Measurements from ENCODE around the gene SREBF2. TPM values are rescaled to one million over a fixed set of nuclear protein-coding genes. Genes with fewer than 3 reads are reported as not detected.

The SREBF2 gene
- total and polyA plus RNA-seq, 3 experiments from 2014 or later: 24.5 to 87.1 (median 85.1) TPM

- peaks cover 48% of the 10 kb centered on the region for H3K27me3 ChIP-seq (ENCODE audit: insufficient read depth, low read length, poor library complexity, severe bottlenecking)
- H3K4me1 Mint-ChIP-seq: peaks cover 25 to 44% (median 28%) of the 10 kb centered on the region in 3 donors
Measured at GRCh38 chr22:41912338-41913039, 79.6 kb downstream of the SREBF2 start.

DNA sequence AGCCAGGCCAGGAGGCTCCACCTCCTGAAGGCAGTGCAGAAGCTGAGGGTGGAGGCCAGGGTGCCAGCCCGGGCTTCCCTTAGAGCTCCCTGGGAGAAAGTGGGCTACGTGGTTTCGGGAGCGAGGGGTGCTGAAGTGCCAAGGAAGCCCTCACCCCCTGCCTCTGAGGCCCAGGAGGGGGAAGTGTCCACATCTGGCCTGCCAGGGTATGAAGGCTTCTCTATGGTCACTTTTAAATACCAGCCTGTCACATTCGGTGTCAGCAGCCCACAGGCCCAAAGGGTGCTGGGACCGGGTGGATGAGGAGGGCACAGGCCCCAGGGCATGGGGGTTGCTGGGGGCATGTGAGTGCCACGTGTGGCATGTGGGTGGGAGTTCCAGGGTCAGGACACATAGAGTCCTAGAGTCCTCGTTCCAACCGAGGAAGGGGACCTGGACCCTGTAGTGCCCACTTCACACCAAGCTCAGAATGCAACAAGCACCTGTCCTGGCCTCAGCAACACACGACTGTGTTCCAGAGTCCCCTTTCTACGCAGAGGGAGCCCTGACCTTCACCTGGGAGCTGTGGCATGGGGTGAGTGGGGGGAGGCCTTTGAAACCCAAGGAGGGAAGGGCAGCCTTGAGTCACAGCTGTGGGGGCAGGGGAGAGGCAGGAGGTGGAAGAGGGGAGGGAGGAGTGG lies 80.3 kb downstream of the SREBF2 start:
- no peak overlapping the region for H3K27ac ChIP-seq (ENCODE audit: low read depth, low read length)
- no peak overlapping the region for H3K4me3 ChIP-seq (ENCODE audit: low read length)
- no peak for DNase-seq
- CTCF ChIA-PET: interaction anchor here (3.2 kb wide), 1 partner anchor 13 kb away, joined by 16 read pairs; the partner anchor contains the start of gene TNFRSF13C
- Mint-ChIP-seq H3K27ac (no peak overlapping the region), H3K4me3 (peak overlapping the region; percentile 23 to 83 (median 50)), H3K36me3 (no peaks in the 10 kb centered on the region), H3K9me3 (no peaks in the 10 kb centered on the region), H3K4me1 (peaks cover 19 to 40% (median 23%) of the 10 kb centered on the region in 3 donors), H3K27me3 (peaks cover 28 to 32% of the 10 kb centered on the region in 2 donors)
- POLR2A ChIA-PET: interaction anchor here (0.8 to 1.0 kb wide), 2 partner anchors 13 to 80 kb away, joined by 3 to 4 read pairs; partner anchors contain the start of genes SREBF2 and TNFRSF13C
- no peaks in the 10 kb centered on the region for H3K36me3 ChIP-seq (ENCODE audit: insufficient read depth, low read length)
- peaks cover 48% of the 10 kb centered on the region for H3K27me3 ChIP-seq (ENCODE audit: insufficient read depth, low read length, poor library complexity, severe bottlenecking)
- H3K4me1 ChIP-seq (ENCODE audit: insufficient read depth, low read length): peaks cover 33% of the 10 kb centered on the region
- H3K9me3 ChIP-seq (ENCODE audit: low read length): no peaks in the 10 kb centered on the region

More at GRCh38 chr22:41912338-41913039, 79.6 kb downstream of the SREBF2 start:
- peaks cover 28 to 32% of the 10 kb centered on the region in 2 donors for H3K27me3 Mint-ChIP-seq
- H3K9me3 ChIP-seq (ENCODE audit: low read length): no peaks in the 10 kb centered on the region
- H3K4me1 ChIP-seq (ENCODE audit: insufficient read depth, low read length): peaks cover 34% of the 10 kb centered on the region
- no peaks in the 10 kb centered on the region for H3K36me3 ChIP-seq (ENCODE audit: insufficient read depth, low read length)
- POLR2A ChIA-PET: interaction anchor here (0.8 to 1.0 kb wide), 2 partner anchors 14 to 80 kb away, joined by 3 to 4 read pairs; partner anchors contain the start of genes SREBF2 and TNFRSF13C
- H3K9me3 Mint-ChIP-seq: no peaks in the 10 kb centered on the region
- no peaks in the 10 kb centered on the region for H3K36me3 Mint-ChIP-seq
- no peak overlapping the region for H3K4me3 ChIP-seq (ENCODE audit: low read length)
- DNase-seq: no peak
- CTCF ChIA-PET: interaction anchor here (1.8 to 3.2 kb wide), 2 partner anchors 14 to 28 kb away, joined by 9 to 16 read pairs; partner anchors contain the start of gene TNFRSF13C
- no peak overlapping the region for H3K27ac ChIP-seq (ENCODE audit: low read depth, low read length)
- peak overlapping the region in 4 of 7 donors; percentile 44 to 83 (median 58) for H3K4me3 Mint-ChIP-seq
- no peak overlapping the region for H3K27ac Mint-ChIP-seq

DNA sequence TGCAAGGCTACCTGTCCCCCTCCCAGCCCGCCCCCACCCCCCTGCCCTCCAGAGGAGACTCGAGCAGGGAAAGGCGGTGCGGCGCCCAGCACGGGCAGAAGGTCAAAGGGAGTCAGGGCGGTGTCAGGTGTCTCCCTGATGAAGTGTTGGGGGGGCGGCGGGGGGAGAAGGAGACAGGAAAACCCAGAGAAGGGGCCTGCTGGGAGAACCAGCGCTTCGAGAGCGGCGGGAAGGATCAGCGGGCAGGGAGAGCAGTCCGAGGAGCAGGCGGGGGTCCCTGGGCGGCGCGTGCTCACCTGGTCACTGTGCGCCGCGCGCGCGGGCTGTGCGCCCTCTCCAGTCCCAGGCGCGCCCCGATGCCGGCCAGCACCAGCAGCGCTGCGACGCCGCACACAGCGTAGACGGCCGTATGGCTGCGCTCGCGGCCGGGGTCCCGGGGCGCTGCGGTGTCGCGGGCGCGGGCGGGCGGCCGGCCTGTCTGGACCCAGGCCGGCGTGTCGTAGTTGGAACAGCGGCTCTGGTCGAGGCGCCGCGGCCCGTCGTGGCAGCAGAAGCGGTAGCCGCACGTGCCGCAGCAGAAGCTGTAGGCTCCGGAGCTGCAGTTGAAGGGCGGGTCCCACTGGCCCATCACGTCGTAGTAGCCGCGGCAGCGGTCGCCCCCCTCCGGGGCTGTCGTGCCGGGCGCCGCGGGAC lies 81.1 kb downstream of the SREBF2 start:
- Histone ChIP-seq H3K9me3 (ENCODE audit: low read length) (no peaks in the 10 kb centered on the region), H3K27ac (ENCODE audit: low read depth, low read length) (no peak overlapping the region), H3K4me3 (ENCODE audit: low read length) (no peak overlapping the region), H3K4me1 (ENCODE audit: insufficient read depth, low read length) (peaks cover 31% of the 10 kb centered on the region), H3K36me3 (ENCODE audit: insufficient read depth, low read length) (no peaks in the 10 kb centered on the region), H3K27me3 (ENCODE audit: insufficient read depth, low read length, poor library complexity, severe bottlenecking) (peaks cover 47% of the 10 kb centered on the region)
- Mint-ChIP-seq H3K36me3 (no peaks in the 10 kb centered on the region), H3K27ac (no peak overlapping the region), H3K27me3 (peaks cover 26 to 32% of the 10 kb centered on the region in 2 donors), H3K4me1 (peaks cover 11 to 35% (median 18%) of the 10 kb centered on the region in 3 donors), H3K9me3 (no peaks in the 10 kb centered on the region), H3K4me3 (peak overlapping the region in 2 of 7 donors; percentile 37 to 68)
- POLR2A ChIA-PET: interaction anchor here (1.4 kb wide), 1 partner anchor 11 kb away, joined by 4 read pairs; no protein-coding TSS in a partner anchor
- no peak for DNase-seq
- CTCF ChIA-PET: interaction anchor here (3.2 kb wide), 1 partner anchor 12 kb away, joined by 16 read pairs; the partner anchor contains the start of gene TNFRSF13C

- peaks cover 23 to 32% of the 10 kb centered on the region in 2 donors for H3K27me3 Mint-ChIP-seq
- POLR2A ChIA-PET: interaction anchor here (1.4 kb wide), 1 partner anchor 11 kb away, joined by 4 read pairs; no protein-coding TSS in a partner anchor
Measured at GRCh38 chr22:41914611-41915034, 81.7 kb downstream of the SREBF2 start.

GRCh38 chr22:41915035-41915785 lies 82.3 kb downstream of the SREBF2 start, which contains the start of gene SHISA8:
Gene SHISA8 (minus strand): TSS chr22:41915074. CDS start chr22:41914667, 407 bp downstream.
- Mint-ChIP-seq H3K4me3 (peak within 1 kb of the TSS; percentile 45 to 83 (median 64)), H3K4me1 (peaks cover 7 to 35% (median 18%) of the 10 kb centered on the region in 3 donors), H3K27me3 (peaks cover 23 to 32% of the 10 kb centered on the region in 2 donors), H3K36me3 (no peaks in the 10 kb centered on the region), H3K27ac (peak within 1 kb of the TSS in 1 of 8 donors; percentile 38), H3K9me3 (no peaks in the 10 kb centered on the region)
- ChIA-PET CTCF (interaction anchor here (1.3 kb wide), 1 partner anchor 11 kb away, joined by 8 read pairs; the partner anchor contains the start of gene TNFRSF13C), POLR2A (interaction anchor here (1.4 kb wide), 1 partner anchor 10 kb away, joined by 4 read pairs; no protein-coding TSS in a partner anchor)
- Histone ChIP-seq H3K9me3 (ENCODE audit: low read length) (no peaks in the 10 kb centered on the region), H3K27me3 (ENCODE audit: insufficient read depth, low read length, poor library complexity, severe bottlenecking) (peaks cover 42% of the 10 kb centered on the region), H3K4me1 (ENCODE audit: insufficient read depth, low read length) (peaks cover 29% of the 10 kb centered on the region), H3K4me3 (ENCODE audit: low read length) (peak within 1 kb of the TSS; percentile 47), H3K27ac (ENCODE audit: low read depth, low read length) (no peak within 1 kb of the TSS), H3K36me3 (ENCODE audit: insufficient read depth, low read length) (no peaks in the 10 kb centered on the region)
- DNase-seq: peak; percentile 47 to 76 (median 51)

More at GRCh38 chr22:41914611-41915034, 81.7 kb downstream of the SREBF2 start:
- H3K4me3 Mint-ChIP-seq: no peak overlapping the region
- H3K9me3 Mint-ChIP-seq: no peaks in the 10 kb centered on the region
- Histone ChIP-seq H3K4me3 (ENCODE audit: low read length) (no peak overlapping the region), H3K27me3 (ENCODE audit: insufficient read depth, low read length, poor library complexity, severe bottlenecking) (peaks cover 42% of the 10 kb centered on the region), H3K27ac (ENCODE audit: low read depth, low read length) (no peak overlapping the region), H3K36me3 (ENCODE audit: insufficient read depth, low read length) (no peaks in the 10 kb centered on the region), H3K9me3 (ENCODE audit: low read length) (no peaks in the 10 kb centered on the region), H3K4me1 (ENCODE audit: insufficient read depth, low read length) (peaks cover 29% of the 10 kb centered on the region)
- H3K27ac Mint-ChIP-seq: no peak overlapping the region
- peaks cover 7 to 34% (median 18%) of the 10 kb centered on the region in 3 donors for H3K4me1 Mint-ChIP-seq
- DNase-seq: no peak
- CTCF ChIA-PET: no interaction called here
- no peaks in the 10 kb centered on the region for H3K36me3 Mint-ChIP-seq

DNA sequence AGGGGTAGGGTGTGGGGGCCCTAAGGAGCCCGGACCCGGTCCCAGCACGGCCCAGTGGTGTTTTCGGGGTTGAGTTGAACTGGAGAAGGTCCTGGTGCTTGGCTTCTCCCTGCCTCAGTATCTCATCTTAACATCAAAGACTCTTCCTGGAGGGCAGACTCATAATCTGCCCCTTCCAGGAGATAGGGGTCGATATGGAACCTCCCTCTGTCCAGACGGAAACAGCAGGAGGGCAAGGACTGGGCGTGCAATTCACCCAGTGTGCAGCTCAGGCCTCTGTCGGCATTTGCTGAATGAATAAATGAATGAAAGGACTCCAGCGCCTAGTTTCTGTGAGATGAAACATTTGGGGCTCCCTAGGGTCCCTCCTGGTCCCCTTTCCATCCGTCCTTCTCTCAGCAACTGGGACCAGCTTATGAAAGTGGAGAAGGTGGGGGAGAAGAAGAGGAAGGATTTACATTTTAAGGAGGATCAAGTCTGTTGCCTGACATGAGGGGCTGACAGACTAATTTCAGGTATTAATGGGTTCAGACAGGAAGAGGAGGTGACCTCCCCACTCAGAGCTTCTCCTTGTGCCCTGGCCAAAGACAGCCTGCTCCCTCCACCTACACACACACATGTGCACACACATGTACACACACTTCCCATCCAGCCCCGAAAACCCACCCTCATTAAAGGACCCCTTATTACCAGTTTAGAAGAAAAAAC lies 83.0 kb downstream of the SREBF2 start:
- Mint-ChIP-seq H3K27me3 (peaks cover 23 to 32% of the 10 kb centered on the region in 2 donors), H3K36me3 (no peaks in the 10 kb centered on the region), H3K4me1 (peaks cover 7 to 39% (median 18%) of the 10 kb centered on the region in 3 donors), H3K27ac (peak overlapping the region in 1 of 8 donors; percentile 38), H3K9me3 (no peaks in the 10 kb centered on the region), H3K4me3 (peak overlapping the region; percentile 45 to 83 (median 64))
- ChIA-PET CTCF (interaction anchor here (1.3 kb wide), 1 partner anchor 10 kb away, joined by 8 read pairs; the partner anchor contains the start of gene TNFRSF13C), POLR2A (interaction anchor here (0.9 to 1.6 kb wide), 3 partner anchors 10 to 83 kb away, joined by 5 to 9 read pairs (median 6); partner anchors contain the start of genes SREBF2 and TNFRSF13C)
- Histone ChIP-seq H3K27me3 (ENCODE audit: insufficient read depth, low read length, poor library complexity, severe bottlenecking) (peaks cover 39% of the 10 kb centered on the region), H3K27ac (ENCODE audit: low read depth, low read length) (no peak overlapping the region), H3K4me1 (ENCODE audit: insufficient read depth, low read length) (peaks cover 24% of the 10 kb centered on the region), H3K9me3 (ENCODE audit: low read length) (no peaks in the 10 kb centered on the region), H3K36me3 (ENCODE audit: insufficient read depth, low read length) (no peaks in the 10 kb centered on the region), H3K4me3 (ENCODE audit: low read length) (no peak overlapping the region)
- no peak for DNase-seq
